NCI-H446 (cell line): Measurements from ENCODE around the gene SDK2.
"Not testable (repeated sequence)": the region's sequence is repeated elsewhere in the genome, so short reads cannot be mapped to it uniquely, and the experiment has no call there.

Experiments used
- DNase-seq, 2 experiments: peaks; one replicate each; lab custom pipeline; 2025; lab: John Stamatoyannopoulos, UW

The SDK2 gene

DNA sequence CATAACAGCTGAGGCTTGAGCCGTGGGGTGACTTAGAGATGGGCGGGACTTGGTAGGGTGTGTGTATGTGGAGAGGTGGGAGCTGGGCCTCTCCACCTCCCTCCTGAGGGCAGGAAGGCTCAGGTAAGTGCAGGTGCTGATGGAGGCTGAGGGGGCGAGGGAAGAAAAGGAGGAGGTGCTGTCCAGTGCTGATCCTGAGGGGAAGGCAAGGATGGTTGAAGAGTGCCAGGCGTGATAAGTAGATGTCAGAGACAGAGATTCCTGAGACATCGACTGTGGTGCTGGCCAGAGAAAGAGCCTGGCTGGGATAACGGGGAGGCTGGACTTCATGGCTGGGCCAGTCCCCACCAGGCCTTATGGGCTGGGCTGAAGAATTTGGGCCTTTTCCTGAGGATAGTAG is 159.1 kb downstream of the SDK2 start:
- no peak for DNase-seq

DNA sequence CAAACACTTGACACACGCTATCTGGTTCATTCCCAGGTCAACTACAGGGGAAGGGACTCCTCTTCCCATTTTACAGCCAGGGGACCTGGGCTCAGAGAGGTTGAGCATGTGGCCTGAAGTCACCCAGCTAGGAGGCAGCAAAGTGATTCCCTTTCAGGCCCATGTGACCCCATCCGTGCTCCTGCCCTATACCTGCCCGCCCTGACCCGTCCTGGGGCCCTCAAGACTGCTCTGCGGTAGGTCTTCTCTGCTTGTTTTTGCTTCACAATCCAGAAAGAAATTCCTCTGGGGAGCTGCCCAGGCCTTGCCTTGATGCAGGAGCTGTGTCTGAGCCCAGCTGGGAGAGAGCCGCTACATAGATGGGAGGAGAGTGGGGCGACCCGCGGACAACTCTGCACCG is 161.4 kb downstream of the SDK2 start:
- no peak for DNase-seq

DNA sequence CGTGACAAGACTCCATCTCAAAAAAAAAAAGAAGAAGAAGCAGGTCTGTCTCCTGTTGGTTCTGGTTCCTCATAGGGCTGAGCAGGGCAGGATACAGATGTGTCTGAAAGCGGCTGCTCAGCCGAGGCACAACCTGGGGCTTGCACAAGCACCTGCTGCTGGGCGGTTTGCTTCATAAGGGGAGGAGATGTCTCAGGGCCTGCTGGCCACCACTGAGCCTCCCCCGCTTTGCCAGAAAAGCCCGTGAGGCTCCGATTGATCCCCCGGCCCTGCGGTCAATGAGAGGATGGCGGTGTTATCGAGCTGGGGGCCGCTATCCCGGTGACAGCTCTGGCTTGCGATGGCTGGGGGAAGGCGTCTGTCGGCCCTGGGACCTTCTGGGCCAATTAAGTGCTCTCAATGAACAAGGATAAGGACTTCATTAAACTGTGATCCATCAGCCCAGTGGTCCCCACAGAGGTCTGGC is 162.0 kb downstream of the SDK2 start:
- no peak for DNase-seq

DNA sequence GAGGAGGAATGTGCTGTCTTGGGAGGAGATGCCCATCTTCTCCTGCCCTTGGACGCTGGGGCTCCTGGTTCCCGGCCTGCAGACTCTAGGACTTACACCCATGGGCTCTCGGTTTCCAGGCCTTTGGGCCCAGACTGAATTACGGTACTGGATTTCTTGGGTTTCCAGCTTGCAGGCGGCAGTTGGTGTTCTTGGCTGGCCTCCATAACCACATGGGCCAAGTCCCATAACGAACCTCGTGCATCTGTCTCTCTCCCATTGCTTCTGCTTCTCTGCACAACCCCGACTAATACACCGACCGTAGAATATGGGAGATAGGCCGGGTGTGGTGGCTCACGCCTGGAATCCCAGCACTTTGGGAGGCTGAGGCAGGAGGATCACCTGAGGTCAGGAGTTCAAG is 162.6 kb downstream of the SDK2 start:
- DNase-seq = peak; percentile 9 to 64

DNA sequence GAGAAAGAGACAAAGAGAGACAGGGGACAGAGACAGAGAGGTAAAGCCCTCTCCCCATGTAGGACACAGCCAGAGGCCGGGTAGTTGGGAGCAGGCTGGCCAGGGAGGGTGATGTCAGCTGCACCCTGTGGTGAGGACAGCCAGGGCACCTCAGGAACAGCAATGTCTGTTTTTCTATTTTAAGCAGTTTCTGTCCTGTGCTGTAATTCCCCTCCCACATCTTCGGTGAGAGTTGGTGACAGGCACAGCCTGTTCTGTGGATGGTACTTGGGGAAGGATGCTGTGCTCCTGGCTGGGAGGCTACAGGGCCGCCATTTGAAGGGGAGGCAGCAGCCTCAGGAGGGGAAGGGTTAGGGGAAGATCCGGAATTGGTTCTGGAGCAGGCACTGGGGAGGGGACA is 163.5 kb downstream of the SDK2 start:
- no peak for DNase-seq

DNA sequence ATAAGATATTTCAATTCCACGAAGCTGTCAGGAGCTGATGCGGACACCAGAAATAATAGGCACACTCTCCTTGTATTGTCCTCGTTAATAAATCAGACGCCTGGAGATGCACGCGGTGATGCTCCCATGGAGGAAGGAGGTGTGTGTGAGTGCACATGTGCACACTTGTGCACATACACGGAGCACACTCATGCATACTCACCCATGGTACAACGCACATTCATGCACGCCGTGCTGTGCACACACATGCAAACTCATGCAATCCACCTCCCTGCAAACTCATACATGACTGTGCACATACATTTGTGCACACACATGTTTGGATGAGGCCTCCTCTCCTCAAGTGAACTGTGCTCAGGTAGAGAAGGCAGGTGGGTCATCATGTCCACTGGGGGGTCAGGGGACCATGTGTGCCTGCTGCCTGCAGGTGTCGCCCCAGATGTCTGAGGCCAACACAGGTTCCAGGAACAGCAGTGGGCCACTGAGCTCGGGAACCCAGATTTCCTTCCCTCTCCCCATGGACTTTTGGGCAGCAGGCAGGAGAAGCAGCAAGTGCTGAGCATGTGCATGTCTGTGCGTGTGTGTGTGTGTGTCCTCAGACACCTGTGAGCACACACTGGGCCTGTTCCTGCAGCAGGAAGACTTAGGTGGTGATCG is 165.3 kb downstream of the SDK2 start:
- no peak for DNase-seq

DNA sequence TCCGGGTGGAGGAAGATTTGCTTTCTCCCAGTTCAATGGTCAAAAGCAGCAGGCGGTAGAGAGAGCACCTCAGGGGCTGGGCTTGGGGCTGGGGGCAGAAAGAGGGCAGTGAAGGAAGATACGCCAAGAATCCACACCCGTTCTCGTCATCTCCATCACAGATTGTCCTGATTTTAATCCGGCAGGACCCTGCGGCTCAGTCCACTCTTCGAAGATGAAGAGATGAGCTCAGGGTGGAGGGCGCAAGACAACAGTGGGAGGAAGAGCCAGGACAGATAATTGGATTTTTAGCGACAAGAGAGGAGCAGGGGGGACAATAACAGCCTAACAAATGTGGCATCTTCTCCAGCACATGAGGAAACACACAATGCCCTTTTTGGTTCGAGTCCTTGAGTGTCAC is 165.9 kb downstream of the SDK2 start:
- DNase-seq = no peak

DNA sequence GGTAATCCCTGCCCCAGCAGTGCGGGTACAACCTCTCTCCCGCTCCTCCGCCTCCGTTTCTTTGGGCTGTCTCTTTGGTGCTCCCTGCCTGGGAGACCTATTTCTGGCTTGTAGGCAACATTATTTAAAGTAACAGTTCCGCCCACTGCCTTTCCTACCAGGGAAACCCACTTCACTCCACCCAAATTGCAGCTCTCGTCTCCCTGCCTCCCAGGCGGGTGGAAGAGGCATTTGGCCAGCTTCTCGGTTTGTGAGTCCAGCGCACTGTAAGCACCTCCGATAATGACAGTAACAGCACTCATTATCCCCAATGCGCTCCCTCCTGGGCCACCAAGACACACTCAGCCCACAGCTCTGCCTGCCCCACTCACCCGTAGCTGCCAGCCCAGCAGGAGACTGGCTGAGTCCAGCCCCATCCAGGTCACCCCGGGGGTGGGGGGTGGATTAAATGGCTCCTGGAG is 167.3 kb downstream of the SDK2 start:
- DNase-seq = no peak

DNA sequence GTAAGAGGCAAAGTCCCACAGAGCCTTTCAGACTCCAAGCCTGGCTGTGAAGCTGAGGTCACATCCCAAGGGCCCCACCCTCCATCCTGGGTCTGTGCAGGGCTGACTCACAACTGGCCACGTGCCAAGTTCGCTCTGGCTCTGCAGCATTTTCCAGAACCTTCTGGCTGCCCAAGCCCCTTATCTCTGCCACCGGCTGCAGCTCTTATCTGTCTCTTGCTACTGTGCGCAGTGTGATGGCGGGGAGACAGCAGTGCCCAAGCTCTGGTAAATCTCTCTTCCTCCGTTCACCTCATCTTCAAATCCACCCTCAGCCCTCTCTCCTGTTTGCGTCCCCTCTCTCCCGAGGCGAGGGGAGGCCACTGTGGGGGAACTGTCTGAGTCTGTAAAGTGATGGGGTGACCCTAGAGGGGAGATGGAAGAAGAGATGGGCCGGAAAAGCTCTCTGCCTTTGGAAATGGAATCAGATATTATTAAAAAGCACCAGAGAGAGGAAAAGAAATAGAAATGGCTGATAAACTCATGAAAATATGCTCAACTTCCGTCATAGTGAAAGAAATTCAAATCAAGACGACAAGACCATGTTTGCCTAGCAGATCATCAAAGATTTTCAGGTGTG is 169.8 kb downstream of the SDK2 start:
- DNase-seq = peak in 1 of 2 experiments; percentile 54

DNA sequence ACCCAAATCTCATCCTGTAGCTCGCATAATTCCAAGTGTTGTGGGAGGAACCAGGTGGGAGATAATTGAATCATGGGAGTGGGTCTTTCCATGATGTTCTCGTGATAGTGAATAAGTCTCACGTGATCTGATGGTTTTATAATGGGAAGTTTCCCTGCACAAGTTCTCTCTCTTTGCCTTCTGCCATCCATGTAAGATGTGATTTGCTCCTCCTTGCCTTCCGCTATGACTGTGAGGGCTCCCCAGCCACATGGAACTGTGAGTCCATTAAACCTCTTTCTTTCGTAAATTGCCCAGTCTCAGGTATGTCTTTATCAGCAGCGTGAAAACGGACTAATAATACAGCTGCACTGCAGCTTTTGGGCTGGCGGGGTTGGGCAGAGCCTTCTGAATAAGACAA is 171.5 kb downstream of the SDK2 start:
- DNase-seq = not testable (repeated sequence)

DNA sequence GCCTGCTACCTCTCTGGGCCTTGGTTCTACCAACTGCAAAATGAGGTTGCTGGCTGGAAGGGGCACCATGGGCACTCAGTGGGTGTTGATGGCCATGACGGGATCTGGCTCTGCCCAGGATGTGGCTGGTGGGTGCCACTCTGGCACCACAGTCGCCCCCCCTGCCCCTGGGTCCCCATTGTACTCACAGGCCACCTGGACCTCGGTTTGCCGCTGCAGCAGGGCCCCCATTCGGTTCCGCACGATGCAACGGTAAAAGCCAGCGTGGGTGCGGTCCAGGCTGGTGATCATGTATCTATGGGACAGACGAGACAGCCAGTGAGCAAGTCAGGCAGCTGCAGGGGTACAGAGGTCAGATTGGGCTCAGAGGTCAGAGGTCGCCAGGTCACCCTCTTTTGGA is 172.3 kb downstream of the SDK2 start:
- no peak for DNase-seq

DNA sequence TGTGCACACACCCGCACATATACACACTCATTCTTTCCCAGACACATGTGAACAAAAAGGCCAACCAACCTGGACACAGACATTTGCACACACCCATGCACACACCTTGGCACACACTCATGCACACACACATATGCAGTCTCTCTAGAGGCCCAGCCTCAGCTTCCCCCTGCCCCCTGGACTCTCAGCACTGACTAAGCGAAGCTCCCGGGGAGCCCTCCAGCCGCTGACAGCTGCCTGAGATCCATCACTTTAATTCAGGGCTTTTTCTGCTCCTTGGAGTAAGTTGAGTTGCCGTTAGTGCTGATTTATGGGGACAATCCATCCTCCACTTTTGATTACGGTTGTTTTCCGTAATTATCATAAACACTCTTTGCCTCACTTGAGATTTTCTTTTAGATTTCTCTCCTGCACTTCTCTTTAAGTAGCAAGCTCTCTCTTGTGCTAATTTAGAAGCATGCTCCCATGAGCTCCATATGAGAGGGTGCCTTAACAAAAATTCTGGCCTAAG is 173.9 kb downstream of the SDK2 start:
- DNase-seq = no peak

DNA sequence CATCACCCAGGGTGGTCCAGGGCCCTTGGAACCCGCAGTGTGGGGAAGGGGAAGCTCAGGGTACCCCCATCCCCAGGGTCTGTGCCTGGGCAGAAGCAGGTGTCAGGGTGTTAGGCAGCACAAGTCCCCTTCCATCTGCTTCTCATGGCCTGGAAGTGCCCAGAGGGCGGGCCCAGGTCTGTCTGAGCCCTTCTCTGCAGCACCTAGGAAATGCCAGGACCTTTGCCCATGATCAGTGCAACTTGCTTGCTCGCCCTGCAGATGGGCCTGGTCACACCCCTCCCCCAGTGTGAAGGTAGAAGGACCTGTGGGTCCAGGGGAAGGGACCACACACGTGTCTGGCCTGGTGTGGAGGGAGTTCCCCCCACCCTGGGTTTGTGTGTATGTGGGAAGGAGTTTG is 174.9 kb downstream of the SDK2 start:
- no peak for DNase-seq

DNA sequence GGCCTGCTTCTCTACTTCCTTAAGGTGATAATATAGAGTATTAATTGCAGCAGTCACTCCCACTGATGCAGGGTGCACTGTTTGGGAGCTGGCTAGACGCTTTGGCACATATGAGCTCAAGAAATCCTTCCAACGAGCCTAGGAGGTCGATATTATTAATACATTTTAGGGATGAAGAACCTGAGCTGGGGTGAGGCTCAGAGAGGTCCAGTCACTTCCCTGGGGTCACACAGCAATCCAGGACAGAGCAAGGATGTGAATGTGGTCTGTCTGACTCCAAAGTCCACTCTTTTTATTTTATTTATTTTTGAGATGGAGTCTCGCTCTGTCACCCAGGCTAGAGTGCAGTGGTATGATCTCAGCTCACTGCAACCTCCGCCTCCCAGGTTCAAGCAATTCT is 176.0 kb downstream of the SDK2 start:
- DNase-seq = no peak

DNA sequence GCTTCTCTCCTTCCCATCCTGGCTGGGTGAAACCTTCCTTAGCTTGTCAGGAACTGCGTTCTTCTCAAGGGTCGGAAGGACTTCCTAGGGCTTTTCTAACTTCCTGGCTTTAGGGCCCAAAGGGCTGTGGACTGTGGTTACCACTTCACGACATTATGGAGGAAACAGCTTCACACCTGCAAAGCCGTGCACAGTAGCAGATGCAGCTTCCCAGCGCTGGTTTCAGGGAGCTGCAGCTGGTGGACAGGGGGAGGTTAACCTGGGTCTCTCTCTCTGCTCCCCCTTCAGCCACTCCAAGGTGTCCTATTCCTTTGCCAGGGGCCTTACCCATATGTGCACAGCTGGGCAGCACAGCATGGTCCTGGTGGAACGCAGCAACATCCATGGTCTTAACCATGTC is 176.6 kb downstream of the SDK2 start:
- no peak for DNase-seq

DNA sequence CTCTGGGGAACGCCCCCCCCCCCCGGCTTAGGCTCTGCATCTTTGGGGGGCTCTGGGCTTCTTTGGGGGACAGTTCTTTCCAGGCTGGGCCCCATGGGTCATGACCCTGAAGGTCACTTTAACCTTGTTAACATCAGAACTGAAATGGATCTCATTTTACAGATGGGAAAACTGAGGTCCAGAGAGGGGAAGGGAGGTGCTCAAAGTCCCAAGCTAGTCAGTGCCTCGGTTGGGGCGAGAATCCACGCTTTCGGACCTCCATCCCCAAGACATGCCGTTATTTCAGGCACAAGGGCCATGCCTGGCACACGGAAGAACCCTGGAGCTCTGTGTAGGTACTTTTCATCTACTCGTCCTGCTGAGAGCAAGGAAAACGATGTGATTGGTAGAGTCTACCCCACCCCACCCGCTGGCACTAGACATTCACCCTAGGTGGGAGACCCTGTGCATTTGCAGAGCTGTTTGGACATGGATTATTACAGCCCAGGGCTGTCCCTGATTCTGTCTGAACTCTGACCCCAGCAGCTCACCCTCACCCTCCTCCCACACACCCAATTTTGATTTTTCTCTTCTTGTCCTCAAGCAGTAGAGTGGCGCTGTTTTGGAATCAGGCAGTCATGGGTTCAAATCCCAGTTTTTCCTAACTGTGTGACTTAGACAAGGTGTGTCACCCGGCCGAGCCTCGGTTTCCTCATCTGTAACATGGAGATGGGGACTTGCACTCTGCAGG is 177.4 kb downstream of the SDK2 start:
- DNase-seq = no peak

DNA sequence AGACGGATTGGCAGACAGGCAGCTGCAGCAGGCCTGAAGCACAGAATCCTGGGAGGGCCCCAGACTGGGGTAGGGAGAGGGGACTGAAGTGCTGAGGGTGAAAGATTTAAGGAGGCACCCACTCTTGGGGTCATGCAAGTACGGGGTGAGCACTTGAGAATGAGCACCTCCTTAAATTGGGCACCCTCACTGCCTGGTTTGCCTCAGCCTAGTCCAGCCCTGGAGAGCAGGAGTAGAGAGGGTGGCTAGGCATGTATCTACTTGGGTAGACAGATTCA is 178.4 kb downstream of the SDK2 start:
- no peak for DNase-seq

DNA sequence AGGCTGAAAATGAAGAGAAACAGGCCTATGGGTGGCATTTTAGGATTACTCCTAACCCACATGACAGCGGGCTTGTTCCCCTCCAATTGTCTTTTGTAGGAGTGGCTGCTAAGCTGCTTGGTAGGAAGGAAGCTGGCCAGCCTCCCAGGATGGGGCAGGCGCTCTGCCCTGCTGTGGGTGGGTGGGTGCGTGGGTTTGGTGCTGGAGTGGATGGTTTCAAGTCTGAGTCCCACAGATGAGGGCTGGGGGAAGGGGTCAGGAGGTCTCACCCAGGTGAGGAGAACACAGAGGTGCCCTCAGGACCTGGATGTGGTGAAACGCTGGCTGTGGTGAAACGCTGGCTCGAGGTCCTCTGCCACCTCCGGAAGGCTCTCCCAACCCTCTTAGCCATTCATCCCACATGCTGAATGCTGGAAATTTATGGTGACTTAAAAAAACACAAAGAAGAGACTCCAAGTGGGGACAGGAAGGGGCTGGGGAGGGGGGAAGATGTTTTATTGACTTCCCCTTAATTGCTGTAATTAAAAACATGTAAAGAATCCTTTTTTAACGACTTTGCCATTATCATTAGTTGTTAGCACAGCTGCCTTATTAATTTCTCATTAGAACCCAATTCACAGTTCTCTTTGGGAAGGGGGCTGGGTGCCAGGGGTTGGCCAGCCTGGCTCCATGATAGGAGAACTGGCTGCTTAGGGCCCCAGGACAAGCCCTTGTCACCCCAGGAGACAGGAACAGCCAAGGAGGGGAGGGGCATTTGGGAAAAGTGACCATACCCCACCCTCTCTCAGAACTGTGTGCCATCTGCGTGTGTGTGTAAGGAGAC is 178.9 kb downstream of the SDK2 start:
- peak in 1 of 2 experiments; percentile 43 for DNase-seq

DNA sequence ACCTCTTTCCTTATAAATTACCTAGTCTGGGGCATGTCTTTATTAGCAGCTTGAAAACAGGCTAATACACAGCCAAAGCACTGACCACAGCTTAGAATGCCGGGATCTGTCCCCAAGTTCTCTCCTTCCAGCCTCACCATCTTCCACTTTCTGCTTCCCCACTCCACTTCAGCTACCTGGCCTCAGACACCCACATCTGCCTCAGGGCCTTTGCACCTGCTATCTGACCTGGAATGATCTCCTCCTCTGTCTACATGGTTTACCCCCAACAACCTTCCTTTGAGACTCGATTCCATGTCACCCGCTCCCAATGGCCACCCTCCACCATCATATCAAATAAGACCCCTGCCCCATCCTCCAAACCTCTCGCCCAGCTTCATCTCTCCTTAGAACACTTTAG is 179.8 kb downstream of the SDK2 start:
- DNase-seq = no peak

DNA sequence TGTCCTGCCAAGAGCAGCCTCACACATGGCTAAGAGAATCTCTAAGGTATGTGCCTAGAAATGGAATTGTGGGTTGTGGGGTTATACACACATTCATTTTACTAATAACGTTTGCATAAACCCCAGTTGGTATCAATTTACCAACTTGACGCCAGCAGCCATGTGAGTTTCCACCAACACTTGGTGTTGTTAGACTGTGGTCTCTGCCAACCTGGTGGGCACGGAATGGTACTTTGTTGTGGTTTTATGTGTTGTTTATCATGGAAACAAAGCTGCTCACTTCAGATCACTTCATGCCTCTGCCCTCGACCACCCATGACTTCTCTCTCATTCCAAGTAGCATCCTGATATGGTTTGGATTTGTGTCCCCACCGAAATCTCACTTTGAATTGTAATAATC is 180.4 kb downstream of the SDK2 start:
- peak in 1 of 2 experiments; percentile 34 for DNase-seq

DNA sequence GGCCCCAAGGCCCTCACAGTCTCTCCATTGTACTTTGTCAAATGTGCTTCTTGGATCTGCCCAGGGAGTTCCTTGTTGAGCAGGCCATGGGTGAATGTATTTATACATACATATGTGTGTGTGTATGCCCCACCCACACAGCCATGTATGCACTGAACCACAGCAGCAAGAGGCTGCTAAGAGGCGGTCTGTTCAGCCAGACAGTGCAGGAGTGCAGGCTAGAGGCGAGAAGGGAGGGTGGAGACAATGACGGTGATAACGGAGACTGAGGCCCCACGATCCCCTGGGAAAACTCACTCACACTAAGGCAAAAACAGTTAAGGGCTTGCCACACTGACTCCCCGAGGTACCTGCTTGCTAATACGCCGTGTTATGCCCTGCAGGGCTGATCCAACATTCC is 181.4 kb downstream of the SDK2 start:
- DNase-seq = no peak

DNA sequence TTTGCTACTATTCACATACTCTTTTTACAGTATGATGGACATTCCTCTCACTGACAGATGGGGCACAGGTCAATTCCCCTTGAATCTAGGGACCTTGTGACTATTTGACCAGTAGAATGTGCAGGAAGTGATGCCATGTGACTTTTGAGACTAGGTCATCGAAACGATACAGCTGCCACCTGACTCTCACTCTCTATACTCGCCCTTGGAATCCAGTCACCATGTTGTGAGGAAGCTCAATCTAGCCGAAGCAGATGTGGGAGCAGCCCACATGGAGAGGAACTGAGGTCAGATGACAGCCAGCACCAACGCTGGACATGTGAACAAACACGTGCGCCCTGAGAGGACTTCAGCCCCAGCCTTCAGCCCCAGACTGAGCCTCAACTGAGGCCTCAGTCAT is 184.3 kb downstream of the SDK2 start:
- no peak for DNase-seq
